Stomach (tissue), 9 donors: Measurements from ENCODE around the gene GPR15. TPM values are rescaled to one million over a fixed set of nuclear protein-coding genes. Genes with fewer than 3 reads are reported as not detected.

Experiments
- DNase-seq, 2 donors: peaks; one replicate each; pipeline versions ENCODE4 v3.0.0 to v3.0.0-alpha.2; 2013 to 2019
- H3K27ac ChIP-seq, 5 donors: fragments of 200-600 bp in 4 of 5; sonication (generic) in 4 of 5; one replicate each; pipeline ENCODE4 v1.5.1; 2013 to 2019; ENCODE audit warnings: mild to moderate bottlenecking in 1 of 5, moderate library complexity in 1 of 5
- H3K27me3 ChIP-seq, 3 donors: fragments of 200-600 bp; sonication (generic); one replicate each; pipeline ENCODE4 v1.5.1; 2017 to 2019; ENCODE audit warnings: mixed run types in 1 of 3
- H3K36me3 ChIP-seq, 4 donors: fragments of 200-600 bp; sonication (generic); 1 replicate in 3 of 4; 2 replicates in 1 of 4; pipeline ENCODE4 v1.5.1; 2016 to 2019
- H3K4me1 ChIP-seq, 4 donors: fragments of 200-600 bp; sonication (generic); one replicate each; pipeline ENCODE4 v1.5.1; 2016 to 2019
- H3K4me3 ChIP-seq, 4 donors: fragments of 200-600 bp; sonication (generic) in 3 of 4; one replicate each; pipeline ENCODE4 v1.5.1; 2016 to 2019; ENCODE audit warnings: mild to moderate bottlenecking in 1 of 4
- H3K9me3 ChIP-seq, 4 donors: fragments of 200-600 bp; sonication (generic); one replicate each; pipeline ENCODE4 v1.5.1; 2016 to 2019
- EP300 ChIP-seq: sonication (generic); formaldehyde crosslinking; IDR thresholded peaks from one replicate; pipeline ENCODE4 v1.6.1; 2017; ENCODE audit warnings: antibody characterized with exemption
- POLR2A ChIP-seq, 4 donors: fragments of 450-650 bp; IDR thresholded peaks; one replicate each; pipeline ENCODE4 v1.6.1; 2016; ENCODE audit warnings: antibody characterized with exemption in 4 of 4, control low read depth in 2 of 4, mild to moderate bottlenecking in 1 of 4, moderate library complexity in 1 of 4
- POLR2AphosphoS5 ChIP-seq, 3 donors: sonication (generic); formaldehyde crosslinking; IDR thresholded peaks; one replicate each; pipeline ENCODE4 v1.6.1; 2016; ENCODE audit warnings: antibody characterized with exemption in 3 of 3
- WGBS, 5 donors: extraction: QIAGEN DNeasy Blood & Tissue Kit in 3 of 5; methylation state at CpG; one replicate each; pipeline versions ENCODE4 v1.1.5 to v1.1.7; 2013 to 2018; 5-methylcytosine and 5-hydroxymethylcytosine counted together
- intact Hi-C: fragments of 100-400 bp; cut with DNase I; formaldehyde crosslinking; loops from one replicate; pipeline ENCODE4 v1.15.1; 2023; ENCODE audit warnings: low total_unique reads
- polyA plus RNA-seq, 3 donors: library from polyadenylated mRNA; stranded (reverse); fragments of 200-250 nt; gene quantifications; one replicate each; pipeline ENCODE4 v1.2.3, GENCODE V29; 2013
- total RNA-seq, 5 donors: library from RNA; depleted of rRNA; stranded (reverse); fragments of >200 nt; gene quantifications; one replicate each; pipeline versions ENCODE4 v1.1.0 to v1.2.3, GENCODE V29; 2014 to 2016
- TF ChIP-seq, protein P1 (sequence below), 7 experiments: fragments of 450-650 bp in 4 of 7; fragments of 200-600 bp in 3 of 7; sonication (generic) in 3 of 7; IDR thresholded peaks; one replicate each; pipeline ENCODE4 v1.5.1; 2016 to 2019; ENCODE audit warnings: antibody characterized with exemption in 7 of 7, control low read depth in 2 of 7, mild to moderate bottlenecking in 1 of 7
- donor health status: healthy with polysubstance abuse.
- donor health status: Bipolar disorder and iron deficiency.
- donor health status: healthy.

GPR15 gene
- total and polyA plus RNA-seq, 8 donors: 0.25 TPM; not detected in 7

GRCh38 chr3:98525494-98525893 is 6.3 kb upstream of the GPR15 start:
- Histone ChIP-seq H3K4me1 (peaks cover 0 to 21% (median 16%) of the 10 kb centered on the region in 4 donors), H3K27ac (no peak overlapping the region), H3K9me3 (no peaks in the 10 kb centered on the region), H3K27me3 (no peaks in the 10 kb centered on the region), H3K36me3 (peaks cover 0 to 7% (median 0%) of the 10 kb centered on the region in 4 donors), H3K4me3 (no peak overlapping the region)
- TF ChIP-seq POLR2AphosphoS5 (IDR thresholded peaks at IDR 0.05) (no peak), EP300 (no peak), POLR2A (IDR thresholded peaks at IDR 0.05) (no peak)
- TF ChIP-seq, protein P1, sequence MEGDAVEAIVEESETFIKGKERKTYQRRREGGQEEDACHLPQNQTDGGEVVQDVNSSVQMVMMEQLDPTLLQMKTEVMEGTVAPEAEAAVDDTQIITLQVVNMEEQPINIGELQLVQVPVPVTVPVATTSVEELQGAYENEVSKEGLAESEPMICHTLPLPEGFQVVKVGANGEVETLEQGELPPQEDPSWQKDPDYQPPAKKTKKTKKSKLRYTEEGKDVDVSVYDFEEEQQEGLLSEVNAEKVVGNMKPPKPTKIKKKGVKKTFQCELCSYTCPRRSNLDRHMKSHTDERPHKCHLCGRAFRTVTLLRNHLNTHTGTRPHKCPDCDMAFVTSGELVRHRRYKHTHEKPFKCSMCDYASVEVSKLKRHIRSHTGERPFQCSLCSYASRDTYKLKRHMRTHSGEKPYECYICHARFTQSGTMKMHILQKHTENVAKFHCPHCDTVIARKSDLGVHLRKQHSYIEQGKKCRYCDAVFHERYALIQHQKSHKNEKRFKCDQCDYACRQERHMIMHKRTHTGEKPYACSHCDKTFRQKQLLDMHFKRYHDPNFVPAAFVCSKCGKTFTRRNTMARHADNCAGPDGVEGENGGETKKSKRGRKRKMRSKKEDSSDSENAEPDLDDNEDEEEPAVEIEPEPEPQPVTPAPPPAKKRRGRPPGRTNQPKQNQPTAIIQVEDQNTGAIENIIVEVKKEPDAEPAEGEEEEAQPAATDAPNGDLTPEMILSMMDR (IDR thresholded peaks at IDR 0.05): no peak
- intact Hi-C loops: no loop called here
- 83 to 91% (median 86%) methylated on average over 6 of the region's 6 CpGs for WGBS, 5 donors
- no peak for DNase-seq

GRCh38 chr3:98528474-98529346 is 3.1 kb upstream of the GPR15 start:
- TF ChIP-seq POLR2A (IDR thresholded peaks at IDR 0.05) (no peak), EP300 (no peak)
- 35 to 50% (median 39%) methylated on average over 4 of the region's 4 CpGs for WGBS, 5 donors
- intact Hi-C loops: no loop called here
- no peaks in the 10 kb centered on the region for H3K4me1 ChIP-seq
- H3K27me3 ChIP-seq: no peaks in the 10 kb centered on the region
- no peaks in the 10 kb centered on the region for H3K9me3 ChIP-seq
- H3K4me3 ChIP-seq: no peak overlapping the region
- no peak for DNase-seq
- no peak overlapping the region for H3K27ac ChIP-seq
- H3K36me3 ChIP-seq: no peaks in the 10 kb centered on the region

DNA sequence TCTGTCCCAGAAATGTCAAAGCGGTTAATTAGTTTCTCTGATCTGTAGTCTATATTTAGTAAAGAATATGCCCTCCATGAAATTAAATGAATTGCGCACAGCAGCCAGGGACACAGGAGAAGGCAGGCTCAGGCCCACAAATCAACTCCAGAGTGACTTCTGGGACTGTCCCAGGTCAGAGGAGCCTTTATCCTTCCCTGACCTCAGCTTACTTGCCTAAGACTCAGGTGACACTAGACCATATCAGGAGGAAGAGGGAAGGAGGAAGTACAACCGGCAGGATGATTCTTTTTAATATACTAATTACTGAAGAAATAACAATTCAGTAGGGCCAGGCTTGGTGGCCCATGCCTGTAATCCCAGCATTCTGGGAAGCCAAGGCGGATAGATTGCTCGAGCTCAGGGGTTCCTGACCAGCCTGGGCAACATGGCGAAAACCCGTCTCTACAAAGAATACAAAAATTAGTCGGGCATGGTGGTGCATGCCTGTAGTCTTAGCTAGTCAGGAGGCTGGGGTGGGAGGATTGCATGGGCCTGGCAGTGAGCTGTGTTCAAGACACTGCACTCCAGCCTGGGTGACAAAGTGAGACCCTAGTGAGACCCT is 1.8 kb upstream of the GPR15 start:
- H3K27me3 ChIP-seq: no peaks in the 10 kb centered on the region
- no peak overlapping the region for H3K27ac ChIP-seq
- no peaks in the 10 kb centered on the region for H3K9me3 ChIP-seq
- intact Hi-C loops: no loop called here
- no peak for DNase-seq
- H3K4me3 ChIP-seq: no peak overlapping the region
- 84 to 92% (median 88%) methylated on average over 8 of the region's 8 CpGs for WGBS, 5 donors
- no peaks in the 10 kb centered on the region for H3K36me3 ChIP-seq
- no peaks in the 10 kb centered on the region for H3K4me1 ChIP-seq
- TF ChIP-seq POLR2AphosphoS5 (IDR thresholded peaks at IDR 0.05): no peak
- no peak for TF ChIP-seq POLR2A (IDR thresholded peaks at IDR 0.05)
- TF ChIP-seq, protein P1 (IDR thresholded peaks at IDR 0.05): no peak
- TF ChIP-seq EP300: no peak

DNA sequence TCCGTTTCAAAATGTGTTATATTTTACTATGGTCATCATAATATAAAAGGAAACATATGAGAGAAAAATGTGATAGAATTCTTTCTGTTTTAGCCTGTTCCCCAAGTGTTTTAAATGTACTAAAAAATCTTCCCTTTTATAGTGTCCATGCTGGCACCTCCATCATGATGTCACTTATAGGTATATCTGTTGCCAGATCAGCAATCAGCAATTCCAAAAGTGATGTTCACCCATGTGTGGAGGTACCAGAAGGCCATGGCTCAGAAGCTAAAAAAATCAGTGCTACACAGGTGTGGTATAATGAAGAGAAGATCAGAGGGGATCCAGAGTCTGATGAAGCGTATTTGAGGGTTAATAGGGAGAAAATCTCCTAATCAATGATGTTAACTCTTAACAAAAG is 1.1 kb upstream of the GPR15 start:
- Histone ChIP-seq H3K27me3 (no peaks in the 10 kb centered on the region), H3K36me3 (no peaks in the 10 kb centered on the region), H3K4me1 (no peaks in the 10 kb centered on the region), H3K27ac (no peak overlapping the region), H3K9me3 (no peaks in the 10 kb centered on the region), H3K4me3 (no peak overlapping the region)
- no peak for TF ChIP-seq POLR2AphosphoS5 (IDR thresholded peaks at IDR 0.05)
- TF ChIP-seq, protein P1 (IDR thresholded peaks at IDR 0.05): no peak
- no peak for TF ChIP-seq POLR2A (IDR thresholded peaks at IDR 0.05)
- TF ChIP-seq EP300: no peak
- 89 to 96% (median 92%) methylated on average over 2 of the region's 2 CpGs for WGBS, 5 donors
- intact Hi-C loops: no loop called here
- no peak for DNase-seq

DNA sequence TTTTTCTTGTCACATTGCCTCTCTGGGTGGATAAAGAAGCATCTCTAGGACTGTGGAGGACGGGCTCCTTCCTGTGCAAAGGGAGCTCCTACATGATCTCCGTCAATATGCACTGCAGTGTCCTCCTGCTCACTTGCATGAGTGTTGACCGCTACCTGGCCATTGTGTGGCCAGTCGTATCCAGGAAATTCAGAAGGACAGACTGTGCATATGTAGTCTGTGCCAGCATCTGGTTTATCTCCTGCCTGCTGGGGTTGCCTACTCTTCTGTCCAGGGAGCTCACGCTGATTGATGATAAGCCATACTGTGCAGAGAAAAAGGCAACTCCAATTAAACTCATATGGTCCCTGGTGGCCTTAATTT is 478 bp downstream of the GPR15 start:
- WGBS, 5 donors: 66 to 85% (median 79%) methylated on average over 5 of the region's 5 CpGs
- Histone ChIP-seq H3K36me3 (no peaks in the 10 kb centered on the region), H3K4me3 (no peak overlapping the region), H3K27me3 (no peaks in the 10 kb centered on the region), H3K9me3 (no peaks in the 10 kb centered on the region), H3K27ac (no peak overlapping the region), H3K4me1 (no peaks in the 10 kb centered on the region)
- no peak for TF ChIP-seq POLR2AphosphoS5 (IDR thresholded peaks at IDR 0.05)
- TF ChIP-seq, protein P1 (IDR thresholded peaks at IDR 0.05): no peak
- TF ChIP-seq POLR2A (IDR thresholded peaks at IDR 0.05): no peak
- no peak for TF ChIP-seq EP300
- intact Hi-C loops: no loop called here
- no peak for DNase-seq
